NCI-H146 treated with DMSO at 0.1 percent for 48 hours (cell line): ENCODE results near the gene RNF41.
"Not testable (repeated sequence)": the region's sequence is repeated elsewhere in the genome, so short reads cannot be mapped to it uniquely, and the experiment has no call there.

Experiments
- DNase-seq: peaks from one replicate; lab custom pipeline; 2025; ENCODE audit not compliant: unreplicated experiment; lab: John Stamatoyannopoulos, UW

Gene RNF41

DNA sequence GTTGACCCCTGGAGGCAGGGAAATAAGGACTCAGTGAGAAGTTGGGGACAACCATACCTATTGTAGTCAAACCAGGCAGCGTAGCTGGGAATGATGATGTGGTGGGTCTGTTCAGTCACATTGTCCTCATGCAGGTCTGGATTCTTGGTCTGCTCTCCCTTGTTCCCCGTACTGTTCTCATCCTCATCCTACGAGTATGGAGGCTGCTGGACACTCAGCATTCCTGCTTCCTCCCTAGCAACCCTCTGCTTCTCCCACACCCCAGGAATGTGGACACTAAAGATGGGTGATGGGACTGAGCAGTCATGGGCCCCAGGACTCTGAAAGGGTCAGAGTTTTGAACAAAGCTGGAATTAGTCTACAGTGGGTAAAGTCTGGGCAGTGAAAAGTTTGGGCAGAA is 43.4 kb downstream of the RNF41 start:
- DNase-seq = no peak

DNA sequence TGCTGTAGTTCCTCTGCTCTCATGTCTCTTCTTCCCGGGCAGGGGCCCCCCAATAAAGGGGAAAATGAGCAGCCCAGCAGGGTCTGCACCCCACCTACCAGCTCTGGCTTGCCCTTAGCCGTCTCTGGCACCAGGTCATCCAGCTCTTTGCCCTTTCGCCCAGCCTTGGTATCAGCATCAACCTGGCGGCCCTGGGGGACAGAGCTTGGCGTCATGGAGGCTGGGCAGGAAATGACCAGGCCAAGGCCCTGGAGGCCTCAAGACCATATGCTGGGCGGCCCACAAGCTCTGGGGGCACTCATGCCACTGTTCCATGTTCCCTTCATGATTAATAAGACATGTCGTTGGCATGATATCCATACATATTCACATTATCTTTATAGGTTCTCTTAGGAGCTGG is 48.9 kb downstream of the RNF41 start:
- DNase-seq = no peak

- DNase-seq = no peak
Observed at GRCh38 chr12:56169229-56169759, 52.4 kb downstream of the RNF41 start.

- DNase-seq = no peak
Observed at GRCh38 chr12:56165369-56165768, 56.4 kb downstream of the RNF41 start.

- no peak for DNase-seq
Observed at GRCh38 chr12:56164345-56164729, 57.4 kb downstream of the RNF41 start.

GRCh38 chr12:56163533-56164344 is 58.0 kb downstream of the RNF41 start:
- no peak for DNase-seq

DNA sequence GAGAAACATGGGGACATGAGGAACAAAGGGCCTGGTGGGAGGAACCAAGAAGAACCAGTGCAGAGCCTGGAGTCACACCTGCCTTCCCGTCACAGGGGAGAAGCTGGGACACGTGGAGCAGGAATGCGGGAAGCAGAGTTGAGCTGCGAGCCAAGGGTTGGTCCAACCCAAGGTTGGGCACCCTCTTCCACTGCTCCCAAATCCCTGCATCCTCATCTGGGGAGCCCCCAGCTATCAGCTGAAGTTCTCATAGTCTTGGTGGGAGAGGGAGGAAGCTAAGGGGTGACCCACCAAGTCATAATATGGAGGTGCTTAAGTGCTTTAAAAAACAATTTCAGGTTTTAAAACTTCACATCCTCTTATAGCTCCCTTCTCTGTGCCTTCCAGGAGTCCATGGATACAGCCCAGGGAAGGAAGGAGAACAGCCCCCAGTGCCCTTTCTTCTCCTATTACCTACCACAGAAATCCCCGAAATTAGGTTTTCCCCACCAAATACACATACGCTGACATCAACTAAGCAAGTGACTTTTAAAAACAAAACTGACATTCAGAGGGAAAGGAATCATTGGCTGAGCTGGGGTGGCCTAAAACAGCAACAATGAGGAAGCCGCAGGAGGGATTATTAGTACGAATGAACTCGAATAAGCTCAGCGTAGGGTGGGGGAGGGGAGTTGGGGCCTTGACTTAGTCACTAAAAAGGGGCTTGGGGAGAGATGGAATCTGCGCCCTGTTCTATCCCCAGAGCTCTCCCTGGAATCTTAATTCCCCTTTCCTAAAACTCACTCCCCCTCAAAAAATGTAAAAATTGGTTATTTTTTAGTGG is 59.0 kb downstream of the RNF41 start:
- DNase-seq = no peak

DNA sequence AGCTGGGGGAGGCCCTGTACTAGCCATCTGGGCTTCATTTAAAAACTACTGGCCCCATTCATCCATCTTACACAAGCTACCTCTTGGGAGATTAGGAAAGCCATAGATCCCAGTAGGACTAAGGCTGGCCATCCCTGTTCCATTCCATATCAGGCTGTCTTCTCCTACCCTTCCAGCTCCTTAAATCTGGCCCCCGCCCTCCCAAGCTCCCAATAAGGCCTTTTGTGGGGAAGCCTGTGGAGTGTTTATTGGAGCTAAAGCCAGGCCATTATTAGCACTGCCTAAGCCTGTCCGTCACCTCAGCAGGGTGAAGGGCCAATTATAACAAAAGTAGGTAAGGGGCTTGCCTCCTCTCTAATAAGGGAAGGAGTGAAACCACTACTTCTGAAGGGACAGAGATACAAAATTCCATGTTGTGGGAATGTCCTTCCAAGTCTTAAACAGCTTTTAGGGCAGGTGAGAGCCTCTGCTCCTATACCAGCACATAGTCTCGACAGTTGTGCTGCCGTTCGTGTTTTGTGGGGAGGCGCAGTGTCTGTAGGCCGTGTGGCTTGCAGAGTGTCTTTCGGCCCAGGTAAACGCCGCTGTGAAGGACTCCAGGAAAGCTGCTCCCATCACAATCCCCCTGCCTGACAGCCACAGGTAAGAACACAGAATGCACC is 59.9 kb downstream of the RNF41 start:
- DNase-seq = no peak

GRCh38 chr12:56160894-56161689 is 60.6 kb downstream of the RNF41 start:
- DNase-seq = no peak

DNA sequence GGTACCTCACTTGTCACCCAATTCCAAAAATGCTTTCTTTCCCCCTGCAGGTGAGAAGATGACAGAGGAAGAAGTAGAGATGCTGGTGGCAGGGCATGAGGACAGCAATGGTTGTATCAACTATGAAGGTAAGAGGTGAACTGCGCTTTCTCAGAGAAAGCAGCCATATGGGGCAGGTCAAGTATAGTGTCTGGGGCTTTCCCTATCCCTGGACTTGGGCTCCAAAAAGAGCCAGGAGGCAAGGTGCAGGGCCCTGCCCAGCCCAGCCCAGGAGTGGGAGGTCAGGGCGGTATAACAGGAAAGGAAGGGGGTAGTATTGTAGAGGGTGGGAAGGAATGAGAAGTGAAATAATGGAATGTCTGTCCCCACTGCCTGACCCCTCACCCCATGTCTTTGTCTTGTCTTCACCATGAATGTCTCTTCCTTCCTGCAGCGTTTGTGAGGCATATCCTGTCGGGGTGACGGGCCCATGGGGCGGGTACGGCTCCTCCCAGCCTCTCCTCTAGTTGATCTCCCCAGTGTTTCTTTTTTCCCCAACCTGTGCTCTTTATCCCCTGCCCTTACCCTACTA is 61.4 kb downstream of the RNF41 start:
- no peak for DNase-seq

- DNase-seq = no peak
Observed at GRCh38 chr12:56159482-56160192, 62.1 kb downstream of the RNF41 start.

- peak; percentile 53 for DNase-seq
Observed at GRCh38 chr12:56158926-56159461, 62.7 kb downstream of the RNF41 start.

- DNase-seq = peak; percentile 97
Observed at GRCh38 chr12:56158029-56158925, 63.4 kb downstream of the RNF41 start, which contains the start of gene MYL6. Gene MYL6 (plus strand): TSS chr12:56158359. CDS start chr12:56158402, 43 bp downstream.

GRCh38 chr12:56157201-56158028 is 64.3 kb downstream of the RNF41 start:
- peak; percentile 94 for DNase-seq

DNA sequence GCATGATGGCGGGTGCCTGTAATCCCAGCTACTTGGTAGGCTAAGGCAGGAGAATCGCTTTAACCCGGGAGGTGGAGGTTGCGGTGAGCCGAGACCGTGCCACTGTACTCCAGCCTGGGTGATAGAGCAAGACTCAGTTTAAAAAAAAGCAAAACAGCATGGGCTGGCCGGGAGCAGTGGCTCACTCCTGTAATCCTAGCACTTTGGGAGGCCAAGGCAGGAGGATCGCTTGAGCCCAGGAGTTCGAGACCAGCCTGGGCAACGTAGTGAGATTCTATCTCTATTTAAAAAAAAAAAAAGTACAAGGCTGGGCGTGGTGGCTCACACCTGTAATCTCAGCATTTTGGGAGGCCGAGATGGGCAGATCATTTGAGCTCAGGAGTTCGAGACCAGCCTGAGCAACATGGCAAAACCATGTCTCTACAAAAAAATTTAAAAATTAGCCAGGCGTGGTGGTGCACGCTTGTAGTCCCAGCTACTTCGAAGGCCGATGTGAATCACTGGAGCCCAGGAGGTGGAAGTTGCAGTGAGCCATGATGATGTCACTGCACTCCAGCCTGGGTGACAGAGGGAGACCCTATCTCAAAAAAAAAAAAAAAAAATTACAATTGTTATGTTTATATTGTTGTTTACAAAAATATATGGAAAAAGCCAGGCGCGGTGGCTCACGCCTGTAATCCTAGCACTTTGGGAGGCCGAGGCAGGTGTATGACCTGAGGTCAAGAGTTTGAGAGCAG is 65.1 kb downstream of the RNF41 start:
- not testable (repeated sequence) for DNase-seq

DNA sequence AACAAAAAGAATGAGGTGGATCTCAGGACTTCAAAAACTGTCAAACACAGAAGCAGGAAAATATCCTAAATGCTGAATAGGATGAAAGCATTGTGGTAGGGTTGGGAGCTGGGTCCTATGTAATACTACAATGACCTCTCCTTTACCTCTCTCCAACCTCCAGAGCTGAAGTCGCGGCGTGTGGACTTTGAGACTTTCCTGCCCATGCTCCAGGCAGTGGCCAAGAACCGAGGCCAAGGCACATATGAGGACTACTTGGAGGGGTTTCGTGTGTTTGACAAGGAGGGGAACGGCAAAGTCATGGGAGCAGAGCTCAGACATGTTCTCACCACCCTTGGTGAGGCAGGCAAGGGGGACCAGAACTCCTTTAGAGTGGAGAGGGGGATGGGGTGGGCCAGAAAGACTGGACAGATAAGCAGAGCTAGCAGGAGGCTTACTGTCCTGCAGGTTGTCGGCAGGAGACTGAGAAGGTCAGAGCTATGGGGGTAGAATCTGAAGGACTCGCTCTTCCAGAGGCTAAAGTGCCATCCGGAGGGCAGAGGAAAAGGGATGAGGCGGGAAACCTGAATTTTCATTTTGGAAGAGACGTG is 66.4 kb downstream of the RNF41 start:
- no peak for DNase-seq
